Measurements from ENCODE around the gene FERMT1. TPM values are rescaled to one million over a fixed set of nuclear protein-coding genes. Genes with fewer than 3 reads are reported as not detected.

Gene FERMT1
- total RNA-seq, 2 donors from 2014 or later = 3.5 to 4.1 TPM

DNA sequence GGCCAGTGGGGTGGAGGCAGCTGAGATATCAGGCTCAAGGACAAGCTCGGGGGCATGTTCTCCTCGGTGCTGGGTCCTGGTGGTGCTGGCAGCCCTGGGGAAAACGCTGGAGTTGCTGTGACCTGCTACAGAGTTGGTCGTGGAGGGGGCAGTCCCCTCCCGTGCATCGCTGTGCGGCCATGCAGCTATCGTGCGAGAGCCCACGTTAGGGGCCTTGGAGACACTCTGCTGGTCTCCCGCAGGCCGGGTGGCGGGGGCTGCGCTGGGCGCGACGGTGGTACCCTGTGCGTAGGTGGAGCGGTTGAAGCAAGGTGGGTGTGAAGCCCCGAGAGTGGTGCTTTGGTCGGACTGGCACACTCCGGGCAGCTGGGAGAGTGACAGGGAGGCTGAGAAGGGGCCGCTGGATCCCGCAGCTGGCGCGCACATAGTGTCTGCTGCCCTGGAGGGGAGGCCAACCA is 81.0 kb downstream of the FERMT1 start:
- TF ChIP-seq, protein P1, sequence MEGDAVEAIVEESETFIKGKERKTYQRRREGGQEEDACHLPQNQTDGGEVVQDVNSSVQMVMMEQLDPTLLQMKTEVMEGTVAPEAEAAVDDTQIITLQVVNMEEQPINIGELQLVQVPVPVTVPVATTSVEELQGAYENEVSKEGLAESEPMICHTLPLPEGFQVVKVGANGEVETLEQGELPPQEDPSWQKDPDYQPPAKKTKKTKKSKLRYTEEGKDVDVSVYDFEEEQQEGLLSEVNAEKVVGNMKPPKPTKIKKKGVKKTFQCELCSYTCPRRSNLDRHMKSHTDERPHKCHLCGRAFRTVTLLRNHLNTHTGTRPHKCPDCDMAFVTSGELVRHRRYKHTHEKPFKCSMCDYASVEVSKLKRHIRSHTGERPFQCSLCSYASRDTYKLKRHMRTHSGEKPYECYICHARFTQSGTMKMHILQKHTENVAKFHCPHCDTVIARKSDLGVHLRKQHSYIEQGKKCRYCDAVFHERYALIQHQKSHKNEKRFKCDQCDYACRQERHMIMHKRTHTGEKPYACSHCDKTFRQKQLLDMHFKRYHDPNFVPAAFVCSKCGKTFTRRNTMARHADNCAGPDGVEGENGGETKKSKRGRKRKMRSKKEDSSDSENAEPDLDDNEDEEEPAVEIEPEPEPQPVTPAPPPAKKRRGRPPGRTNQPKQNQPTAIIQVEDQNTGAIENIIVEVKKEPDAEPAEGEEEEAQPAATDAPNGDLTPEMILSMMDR (conservative IDR thresholded peaks at IDR 0.05) = no peak
- Histone ChIP-seq H3K27ac (ENCODE audit: low read depth, low read length) (no peak overlapping the region), H3K36me3 (ENCODE audit: control insufficient read depth, insufficient read depth, low read length) (peaks cover 38% of the 10 kb centered on the region), H3K27me3 (ENCODE audit: control insufficient read depth, insufficient read depth, low read length, poor library complexity, severe bottlenecking) (no peaks in the 10 kb centered on the region), H3K9me3 (ENCODE audit: control insufficient read depth, low read length) (no peaks in the 10 kb centered on the region), H3K9ac (ENCODE audit: extremely low read depth, low read length, poor library complexity, severe bottlenecking) (no peak overlapping the region), H3K4me3 (ENCODE audit: low read length) (no peak overlapping the region), H3K4me1 (ENCODE audit: control insufficient read depth, insufficient read depth, low read length) (peaks cover 2% of the 10 kb centered on the region)
- Mint-ChIP-seq H3K27me3 (ENCODE audit: insufficient read depth) (no peaks in the 10 kb centered on the region), H3K36me3 (ENCODE audit: low read depth) (peaks cover 36% of the 10 kb centered on the region), H3K9me3 (no peaks in the 10 kb centered on the region), H3K4me3 (no peak overlapping the region), H3K4me1 (no peaks in the 10 kb centered on the region), H3K27ac (no peak overlapping the region)
- WGBS, 2 experiments (ENCODE audit: insufficient coverage in 1 of 2, insufficient read length in 1 of 2) = 94 to 97% methylated on average over 26 of the region's 26 CpGs
- DNase-seq = no peak

DNA sequence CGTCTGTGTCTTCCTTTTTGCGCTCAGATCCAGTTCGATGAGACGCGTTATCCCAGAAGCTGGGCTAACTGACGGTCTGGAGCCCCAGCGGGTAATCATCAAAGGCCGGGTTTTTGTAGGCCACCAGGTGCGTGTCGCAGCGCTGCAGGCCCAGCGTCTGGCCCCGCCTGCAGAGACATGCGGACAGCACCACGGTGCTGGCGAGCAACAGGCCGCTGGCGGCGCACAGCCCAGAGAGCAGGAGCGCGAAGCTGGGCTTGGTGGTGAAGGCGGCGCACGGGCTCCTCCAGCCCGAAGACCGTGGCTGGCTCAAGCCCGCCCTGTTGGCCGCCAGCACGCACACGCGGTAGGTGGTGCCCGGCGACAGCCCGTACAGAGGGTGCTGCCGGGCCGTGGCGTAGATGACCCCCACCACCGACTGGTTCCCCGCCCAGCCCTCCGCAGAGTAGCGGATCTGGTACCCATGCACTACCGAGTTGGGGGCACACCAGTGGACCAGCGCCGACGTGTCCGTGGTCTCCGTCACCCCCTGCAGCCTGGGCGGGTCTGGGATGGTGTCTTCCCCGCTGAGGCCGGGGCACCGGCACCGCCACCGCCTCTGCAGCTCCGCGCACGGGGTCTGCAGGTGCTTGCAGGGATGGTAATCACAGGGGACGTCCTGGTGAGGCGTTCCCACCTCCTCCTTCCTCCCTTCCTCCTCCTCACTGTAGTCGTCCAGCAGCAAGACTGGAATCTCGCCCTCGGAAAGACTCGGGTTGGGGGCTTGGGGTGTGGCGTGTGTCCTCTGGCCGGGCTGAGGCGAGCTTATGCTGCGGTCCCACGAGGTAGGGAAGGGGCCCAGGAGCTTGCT is 81.6 kb downstream of the FERMT1 start:
- H3K27me3 ChIP-seq (ENCODE audit: control insufficient read depth, insufficient read depth, low read length, poor library complexity, severe bottlenecking) = no peaks in the 10 kb centered on the region
- no peaks in the 10 kb centered on the region for H3K9me3 ChIP-seq (ENCODE audit: control insufficient read depth, low read length)
- Mint-ChIP-seq H3K36me3 (ENCODE audit: low read depth) (peaks cover 42% of the 10 kb centered on the region), H3K27ac (no peak overlapping the region), H3K27me3 (ENCODE audit: insufficient read depth) (no peaks in the 10 kb centered on the region), H3K4me3 (no peak overlapping the region), H3K9me3 (no peaks in the 10 kb centered on the region), H3K4me1 (no peaks in the 10 kb centered on the region)
- H3K4me3 ChIP-seq (ENCODE audit: low read length) = no peak overlapping the region
- 97% methylated on average over 20 to 67 of the region's 67 CpGs for WGBS, 2 experiments (ENCODE audit: insufficient coverage in 1 of 2, insufficient read length in 1 of 2)
- H3K27ac ChIP-seq (ENCODE audit: low read depth, low read length) = no peak overlapping the region
- TF ChIP-seq, protein P1 (conservative IDR thresholded peaks at IDR 0.05) = no peak
- DNase-seq = no peak
- H3K9ac ChIP-seq (ENCODE audit: extremely low read depth, low read length, poor library complexity, severe bottlenecking) = no peak overlapping the region
- H3K4me1 ChIP-seq (ENCODE audit: control insufficient read depth, insufficient read depth, low read length) = peaks cover 2% of the 10 kb centered on the region
- peaks cover 45% of the 10 kb centered on the region for H3K36me3 ChIP-seq (ENCODE audit: control insufficient read depth, insufficient read depth, low read length)

DNA sequence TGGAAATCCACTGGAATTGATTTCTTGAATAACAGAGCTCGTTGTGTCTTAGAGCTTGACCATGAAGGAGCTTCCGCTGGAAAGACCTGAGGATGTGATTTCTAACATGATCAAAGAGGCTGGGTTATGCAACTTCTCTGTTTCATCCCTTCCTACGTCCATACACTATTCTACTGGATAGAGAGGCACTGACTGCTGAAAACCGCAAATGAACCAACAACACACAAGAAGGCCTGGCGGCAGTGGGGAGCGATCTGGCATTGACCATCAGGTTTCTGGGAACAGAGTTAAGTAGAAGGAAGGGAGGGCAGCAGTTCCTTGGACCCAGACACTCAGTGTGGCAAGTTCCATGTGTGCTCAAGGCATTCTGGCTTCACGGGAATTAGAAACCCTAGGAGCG is 82.3 kb downstream of the FERMT1 start:
- H3K27ac ChIP-seq (ENCODE audit: low read depth, low read length) = no peak overlapping the region
- Mint-ChIP-seq H3K27ac (no peak overlapping the region), H3K4me1 (no peaks in the 10 kb centered on the region), H3K4me3 (no peak overlapping the region), H3K36me3 (ENCODE audit: low read depth) (peaks cover 42% of the 10 kb centered on the region), H3K9me3 (no peaks in the 10 kb centered on the region), H3K27me3 (ENCODE audit: insufficient read depth) (no peaks in the 10 kb centered on the region)
- no peak overlapping the region for H3K9ac ChIP-seq (ENCODE audit: extremely low read depth, low read length, poor library complexity, severe bottlenecking)
- DNase-seq = no peak
- no peaks in the 10 kb centered on the region for H3K9me3 ChIP-seq (ENCODE audit: control insufficient read depth, low read length)
- no peak overlapping the region for H3K4me3 ChIP-seq (ENCODE audit: low read length)
- peaks cover 48% of the 10 kb centered on the region for H3K36me3 ChIP-seq (ENCODE audit: control insufficient read depth, insufficient read depth, low read length)
- peaks cover 2% of the 10 kb centered on the region for H3K4me1 ChIP-seq (ENCODE audit: control insufficient read depth, insufficient read depth, low read length)
- TF ChIP-seq, protein P1 (conservative IDR thresholded peaks at IDR 0.05) = no peak
- no peaks in the 10 kb centered on the region for H3K27me3 ChIP-seq (ENCODE audit: control insufficient read depth, insufficient read depth, low read length, poor library complexity, severe bottlenecking)
- 94 to 98% methylated on average over 8 of the region's 8 CpGs for WGBS, 2 experiments (ENCODE audit: insufficient coverage in 1 of 2, insufficient read length in 1 of 2)
